GM19328 (cell line): ENCODE data around the gene MFF.

Experiments
- ATAC-seq: cut with Tn5 transposase; IDR thresholded peaks from one replicate; pipeline ENCODE4 v1.9.1; 2021; ENCODE audit warnings: mild to moderate bottlenecking, moderate library complexity; ENCODE audit not compliant: unreplicated experiment

The MFF gene

GRCh38 chr2:227404585-227405271 lies 79.7 kb downstream of the MFF start:
- ATAC-seq: no peak

DNA sequence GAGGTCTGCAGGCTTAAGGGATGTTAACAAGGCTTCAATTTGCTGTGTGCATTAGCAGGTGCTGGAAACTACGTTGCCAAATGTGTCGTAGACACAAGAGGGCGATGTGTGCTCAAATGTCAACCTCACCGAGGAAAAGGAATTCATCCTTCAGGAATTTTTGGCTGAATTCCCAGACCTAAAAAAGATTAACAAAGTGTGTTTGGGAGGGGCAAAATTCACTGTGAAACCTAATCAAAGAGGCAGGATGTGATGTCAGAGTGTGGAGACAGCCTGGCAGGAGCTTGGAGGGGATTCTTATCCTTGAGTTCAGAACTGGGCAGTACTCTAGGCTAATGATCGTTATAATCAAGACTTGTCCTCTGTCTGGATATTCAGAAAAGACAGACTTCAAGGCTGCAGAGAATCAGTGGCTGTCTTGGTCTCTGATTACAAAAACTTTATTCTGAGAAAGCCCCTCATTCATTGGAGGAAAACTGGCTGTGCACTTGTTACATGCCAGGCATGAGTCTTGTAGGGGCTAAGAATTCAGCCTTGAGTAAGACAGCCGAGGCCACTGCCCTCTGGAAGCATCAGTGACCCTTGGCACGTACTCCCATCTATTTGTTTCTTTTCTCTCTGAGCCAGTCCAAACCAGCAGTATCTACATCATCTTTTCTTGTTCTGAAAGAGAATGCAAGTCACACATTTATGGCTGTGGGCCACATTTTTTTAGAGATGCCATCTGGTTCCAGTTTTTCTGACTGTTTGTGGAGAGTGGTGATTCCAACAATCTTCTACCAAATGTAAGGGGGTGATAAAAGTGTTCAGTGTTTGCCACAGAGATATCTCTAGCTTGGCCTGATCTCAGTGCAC lies 81.4 kb downstream of the MFF start:
- ATAC-seq: no peak
